ENCODE results near the gene CLEC17A. TPM values are rescaled to one million over a fixed set of nuclear protein-coding genes. Genes with fewer than 3 reads are reported as not detected.
A peak's percentile ranks its signal among the peaks of the same experiment; 100 is the strongest.

Gene CLEC17A
- total and polyA plus RNA-seq, 11 donors = 0.10 TPM; not detected in 10

DNA sequence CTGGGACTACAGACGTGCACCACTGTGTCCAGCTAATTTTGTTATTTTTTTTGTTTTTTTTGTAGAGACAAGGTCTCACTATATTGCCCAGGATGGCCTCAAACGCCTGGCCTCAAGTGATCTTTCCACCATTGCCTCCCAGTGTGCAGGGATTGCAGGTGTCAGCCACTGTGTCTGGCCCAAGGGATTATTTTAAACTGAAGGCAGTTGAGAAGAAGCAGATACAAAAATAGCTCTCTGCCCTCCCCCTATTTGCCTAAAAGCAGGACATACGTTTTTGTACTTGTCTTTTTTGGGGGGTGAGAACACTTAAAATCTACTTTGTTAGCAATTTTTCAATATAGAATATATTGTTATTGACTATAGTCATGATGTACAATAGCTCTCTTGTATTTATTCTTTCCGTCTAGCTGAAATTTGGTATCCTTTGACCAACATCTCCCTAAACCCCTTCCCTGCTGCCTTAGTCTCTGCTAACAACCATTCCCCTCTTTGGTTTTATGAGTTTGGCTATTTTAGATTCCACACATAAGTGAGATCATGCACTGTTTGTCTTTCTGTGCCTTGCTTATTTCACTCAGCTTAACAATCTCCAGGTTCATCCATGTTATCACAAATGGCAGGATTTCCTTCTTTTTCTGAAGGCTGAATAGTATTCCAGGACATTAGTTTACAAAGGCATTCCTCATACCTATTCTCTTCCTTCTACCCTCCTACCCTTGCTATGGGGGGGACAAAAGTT, 56.8 kb downstream of the CLEC17A start:
- Histone ChIP-seq H3K27me3 (peaks cover 0 to 4% (median 0%) of the 10 kb centered on the region in 9 donors), H3K27ac (peak overlapping the region in 1 of 12 donors; percentile 36), H3K36me3 (no peaks in the 10 kb centered on the region), H3K4me3 (no peak overlapping the region), H3K9me3 (peaks cover 0 to 15% (median 5%) of the 10 kb centered on the region in 12 donors), H3K4me1 (no peaks in the 10 kb centered on the region)
- no peak for TF ChIP-seq CTCF (IDR thresholded peaks at IDR 0.05)
- no peak for TF ChIP-seq POLR2A (IDR thresholded peaks at IDR 0.05)
- DNase-seq = no peak
- intact Hi-C loops (cut with DNase I) = no loop called here
- whole genome bisulfite sequencing, 4 donors = 45 to 50% (median 48%) methylated on average over 4 of the region's 4 CpGs
- no peak for ATAC-seq

- H3K27me3 ChIP-seq = peaks cover 0 to 11% (median 0%) of the 10 kb centered on the region in 9 donors
- TF ChIP-seq CTCF (IDR thresholded peaks at IDR 0.05) (no peak), POLR2A (IDR thresholded peaks at IDR 0.05) (no peak)
- no peak for DNase-seq
- no peak overlapping the region for H3K4me3 ChIP-seq
- no peak for ATAC-seq
- no peaks in the 10 kb centered on the region for H3K36me3 ChIP-seq
- WGBS, 4 donors = 67 to 90% (median 88%) methylated on average over 2 of the region's 2 CpGs
- peaks cover 0 to 1% (median 0%) of the 10 kb centered on the region in 12 donors for H3K9me3 ChIP-seq
- intact Hi-C loops (cut with DNase I) = no loop called here
- H3K4me1 ChIP-seq = no peaks in the 10 kb centered on the region
- H3K27ac ChIP-seq = no peak overlapping the region
Measured at GRCh38 chr19:14648506-14648905, 65.6 kb downstream of the CLEC17A start.

DNA sequence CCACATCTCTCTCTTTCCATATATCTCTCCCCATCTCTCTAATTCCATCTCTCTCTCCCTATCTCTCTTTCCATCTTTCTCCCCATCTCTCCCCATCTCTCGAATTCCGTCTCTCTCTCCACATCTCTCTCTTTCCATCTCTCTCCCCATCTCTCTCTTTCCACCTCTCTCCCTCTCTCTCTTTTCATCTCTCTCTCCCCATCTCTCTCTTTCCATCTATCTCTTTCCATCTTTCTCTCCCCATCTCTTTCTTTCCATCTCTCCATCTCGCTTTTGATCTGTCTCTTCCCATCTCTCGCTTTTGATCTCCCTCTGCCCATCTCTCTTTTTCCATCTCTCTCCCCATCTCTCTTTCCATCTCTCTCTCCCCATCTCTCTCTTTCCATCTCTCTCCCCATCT, 66.1 kb downstream of the CLEC17A start:
- ATAC-seq (no peak), DNase-seq (no peak)
- intact Hi-C loops (cut with DNase I) = no loop called here
- no peaks in the 10 kb centered on the region for H3K36me3 ChIP-seq
- no peaks in the 10 kb centered on the region for H3K4me1 ChIP-seq
- H3K27ac ChIP-seq = no peak overlapping the region
- peaks cover 0 to 11% (median 0%) of the 10 kb centered on the region in 9 donors for H3K27me3 ChIP-seq
- H3K4me3 ChIP-seq = no peak overlapping the region
- 56 to 70% (median 67%) methylated on average over 4 of the region's 4 CpGs for WGBS, 4 donors
- H3K9me3 ChIP-seq = no peaks in the 10 kb centered on the region
- no peak for TF ChIP-seq CTCF (IDR thresholded peaks at IDR 0.05)
- no peak for TF ChIP-seq POLR2A (IDR thresholded peaks at IDR 0.05)

DNA sequence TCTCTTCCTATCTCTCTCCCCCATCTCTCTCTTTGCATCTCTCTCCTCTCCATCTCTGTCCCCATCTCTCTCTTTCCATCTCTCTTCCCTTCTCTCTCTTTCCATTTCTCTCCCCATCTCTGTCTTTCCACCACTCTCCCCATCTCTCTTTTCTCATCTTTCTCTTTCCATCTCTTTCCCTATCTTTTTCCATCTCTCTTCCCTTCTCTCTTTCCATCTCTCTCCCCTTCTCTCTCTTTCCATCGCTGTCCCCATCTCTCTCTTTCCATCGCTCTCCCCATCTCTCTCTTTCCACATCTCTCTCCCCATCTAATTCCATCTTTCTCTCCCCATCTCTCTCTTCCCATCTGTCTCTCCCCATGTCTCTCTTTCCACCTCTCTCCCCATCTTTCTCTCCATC, 67.3 kb downstream of the CLEC17A start:
- peaks cover 0 to 14% (median 0%) of the 10 kb centered on the region in 9 donors for H3K27me3 ChIP-seq
- H3K4me1 ChIP-seq = no peaks in the 10 kb centered on the region
- no peak for TF ChIP-seq POLR2A (IDR thresholded peaks at IDR 0.05)
- no peak for TF ChIP-seq CTCF (IDR thresholded peaks at IDR 0.05)
- WGBS, 4 donors = 47 to 76% (median 74%) methylated on average over 2 of the region's 2 CpGs
- intact Hi-C loops (cut with DNase I) = no loop called here
- no peaks in the 10 kb centered on the region for H3K36me3 ChIP-seq
- no peak for DNase-seq
- ATAC-seq = no peak
- H3K4me3 ChIP-seq = no peak overlapping the region
- no peaks in the 10 kb centered on the region for H3K9me3 ChIP-seq
- no peak overlapping the region for H3K27ac ChIP-seq

All from heart left ventricle (tissue), 16 donors.